Glomerular visceral epithelial cell (primary cell): ENCODE data around the gene BPTF.
"Not testable (repeated sequence)": the region's sequence is repeated elsewhere in the genome, so short reads cannot be mapped to it uniquely, and the experiment has no call there.

Source experiments
- DNase-seq: peaks from one replicate; pipeline ENCODE4 v3.0.0-alpha.2; 2016; ENCODE audit errors: extremely low spot score

Gene BPTF

GRCh38 chr17:67974598-67975066, 149.3 kb downstream of the BPTF start:
- DNase-seq: no peak

GRCh38 chr17:67976306-67976705, 151.0 kb downstream of the BPTF start:
- not testable (repeated sequence) for DNase-seq

- DNase-seq: no peak
These were observed 155.2 kb downstream of the BPTF start for GRCh38 chr17:67980456-67980855.

GRCh38 chr17:67980883-67981282, 155.6 kb downstream of the BPTF start:
- DNase-seq: not testable (repeated sequence)

- DNase-seq: no peak
These were observed 156.8 kb downstream of the BPTF start for GRCh38 chr17:67982034-67982640.

GRCh38 chr17:67982686-67983382, 157.5 kb downstream of the BPTF start:
- no peak for DNase-seq

- DNase-seq: no peak
These were observed 158.0 kb downstream of the BPTF start for GRCh38 chr17:67983383-67983688.

GRCh38 chr17:67990909-67991308, 165.6 kb downstream of the BPTF start:
- DNase-seq: no peak

GRCh38 chr17:67992548-67993152, 167.3 kb downstream of the BPTF start:
- no peak for DNase-seq

- peak; percentile 91 for DNase-seq
These were observed 168.1 kb downstream of the BPTF start for GRCh38 chr17:67993153-67993997.

- no peak for DNase-seq
These were observed 168.7 kb downstream of the BPTF start for GRCh38 chr17:67993998-67994361.

GRCh38 chr17:67994817-67995569, 169.7 kb downstream of the BPTF start:
- peak; percentile 66 for DNase-seq

- no peak for DNase-seq
These were observed 170.4 kb downstream of the BPTF start for GRCh38 chr17:67995570-67996263.

GRCh38 chr17:67996301-67997171, 171.2 kb downstream of the BPTF start, which contains the start of gene C17orf58:
Gene C17orf58 (minus strand): TSS chr17:67996469. CDS start chr17:67996198, 271 bp downstream.
- DNase-seq: not testable (repeated sequence)

- no peak for DNase-seq
These were observed 173.2 kb downstream of the BPTF start for GRCh38 chr17:67998466-67998865.

- no peak for DNase-seq
These were observed 174.1 kb downstream of the BPTF start for GRCh38 chr17:67999291-67999911.

GRCh38 chr17:68004201-68004600, 178.9 kb downstream of the BPTF start:
- DNase-seq: no peak

- no peak for DNase-seq
These were observed 181.5 kb downstream of the BPTF start for GRCh38 chr17:68006797-68007196.

GRCh38 chr17:68011199-68011665, 185.9 kb downstream of the BPTF start:
- peak; percentile 37 for DNase-seq
